ENCODE data around the gene SIGLEC15. TPM values are rescaled to one million over a fixed set of nuclear protein-coding genes. Genes with fewer than 3 reads are reported as not detected.
"Not testable (repeated sequence)": the region's sequence is repeated elsewhere in the genome, so short reads cannot be mapped to it uniquely, and the experiment has no call there.

SIGLEC15 gene
- total RNA-seq, 1 donor from 2014 or later: not detected

- no peak for FAIRE-seq
- DNase-seq (ENCODE audit: low spot score in 2 of 2): no peak
Measured at GRCh38 chr18:45841765-45842442, 16.4 kb downstream of the SIGLEC15 start.

GRCh38 chr18:45843019-45843418, 17.5 kb downstream of the SIGLEC15 start:
- FAIRE-seq (no peak), DNase-seq (ENCODE audit: low spot score in 2 of 2) (no peak)

- DNase-seq (ENCODE audit: low spot score in 2 of 2) (no peak), FAIRE-seq (no peak)
Measured at GRCh38 chr18:45844938-45845337, 19.5 kb downstream of the SIGLEC15 start.

GRCh38 chr18:45845410-45845809, 19.9 kb downstream of the SIGLEC15 start:
- DNase-seq (ENCODE audit: low spot score in 2 of 2) (no peak), FAIRE-seq (no peak)

- FAIRE-seq (no peak), DNase-seq (ENCODE audit: low spot score in 2 of 2) (no peak)
Measured at GRCh38 chr18:45847119-45847518, 21.6 kb downstream of the SIGLEC15 start.

- FAIRE-seq: not testable (repeated sequence)
Measured at GRCh38 chr18:45848643-45849042, 23.2 kb downstream of the SIGLEC15 start.

GRCh38 chr18:45849529-45849928, 24.1 kb downstream of the SIGLEC15 start:
- no peak for FAIRE-seq
- DNase-seq (ENCODE audit: low spot score in 2 of 2): no peak

More at GRCh38 chr18:45848643-45849042, 23.2 kb downstream of the SIGLEC15 start:
- not testable (repeated sequence) for DNase-seq (ENCODE audit: low spot score in 2 of 2)

- FAIRE-seq: no peak
- no peak for DNase-seq (ENCODE audit: low spot score in 2 of 2)
Measured at GRCh38 chr18:45850021-45850420, 24.5 kb downstream of the SIGLEC15 start.

- FAIRE-seq (no peak), DNase-seq (ENCODE audit: low spot score in 2 of 2) (no peak)
Measured at GRCh38 chr18:45851161-45851925, 25.9 kb downstream of the SIGLEC15 start.

- DNase-seq (ENCODE audit: low spot score in 2 of 2) (no peak), FAIRE-seq (no peak)
Measured at GRCh38 chr18:45852631-45853030, 27.2 kb downstream of the SIGLEC15 start.

GRCh38 chr18:45854036-45854586, 28.6 kb downstream of the SIGLEC15 start:
- FAIRE-seq (no peak), DNase-seq (ENCODE audit: low spot score in 2 of 2) (no peak)

- no peak for DNase-seq (ENCODE audit: low spot score in 2 of 2)
- no peak for FAIRE-seq
Measured at GRCh38 chr18:45856531-45856930, 31.1 kb downstream of the SIGLEC15 start.

- FAIRE-seq (no peak), DNase-seq (ENCODE audit: low spot score in 2 of 2) (no peak)
Measured at GRCh38 chr18:45859334-45859733, 33.9 kb downstream of the SIGLEC15 start.

GRCh38 chr18:45860492-45860891, 35.0 kb downstream of the SIGLEC15 start:
- FAIRE-seq (no peak), DNase-seq (ENCODE audit: low spot score in 2 of 2) (no peak)

- FAIRE-seq: no peak
Measured at GRCh38 chr18:45860971-45861370, 35.5 kb downstream of the SIGLEC15 start.

GRCh38 chr18:45861926-45862325, 36.5 kb downstream of the SIGLEC15 start:
- FAIRE-seq (no peak), DNase-seq (ENCODE audit: low spot score in 2 of 2) (no peak)

More at GRCh38 chr18:45860971-45861370, 35.5 kb downstream of the SIGLEC15 start:
- no peak for DNase-seq (ENCODE audit: low spot score in 2 of 2)

- FAIRE-seq: no peak
- DNase-seq (ENCODE audit: low spot score in 2 of 2): no peak
Measured at GRCh38 chr18:45863469-45863868, 38.0 kb downstream of the SIGLEC15 start.

- no peak for FAIRE-seq
- DNase-seq (ENCODE audit: low spot score in 2 of 2): no peak
Measured at GRCh38 chr18:45864081-45864480, 38.6 kb downstream of the SIGLEC15 start.

GRCh38 chr18:45865466-45865865, 40.0 kb downstream of the SIGLEC15 start:
- FAIRE-seq: no peak

GRCh38 chr18:45870419-45870818, 44.9 kb downstream of the SIGLEC15 start:
- no peak for FAIRE-seq
- no peak for DNase-seq (ENCODE audit: low spot score in 2 of 2)

More at GRCh38 chr18:45865466-45865865, 40.0 kb downstream of the SIGLEC15 start:
- no peak for DNase-seq (ENCODE audit: low spot score in 2 of 2)

GRCh38 chr18:45871431-45872084, 46.1 kb downstream of the SIGLEC15 start:
- FAIRE-seq (no peak), DNase-seq (ENCODE audit: low spot score in 2 of 2) (no peak)
